GM19395 (cell line): ENCODE data around the gene SMPD2.
"Not testable (repeated sequence)": the region's sequence is repeated elsewhere in the genome, so short reads cannot be mapped to it uniquely, and the experiment has no call there.

ENCODE experiments used
- ATAC-seq: cut with Tn5 transposase; IDR thresholded peaks from one replicate; pipeline ENCODE4 v1.9.1; 2021; ENCODE audit warnings: mild to moderate bottlenecking, moderate library complexity; ENCODE audit not compliant: unreplicated experiment

Gene SMPD2

GRCh38 chr6:109460161-109460829 is 19.8 kb downstream of the SMPD2 start:
- ATAC-seq: no peak

- not testable (repeated sequence) for ATAC-seq
Measured at GRCh38 chr6:109461205-109461604, 20.7 kb downstream of the SMPD2 start.

- ATAC-seq: no peak
Measured at GRCh38 chr6:109461733-109462526, 21.4 kb downstream of the SMPD2 start.

GRCh38 chr6:109465772-109466171 is 25.2 kb downstream of the SMPD2 start:
- no peak for ATAC-seq

GRCh38 chr6:109466212-109466923 is 25.8 kb downstream of the SMPD2 start:
- ATAC-seq: no peak

- ATAC-seq: no peak
Measured at GRCh38 chr6:109467696-109468095, 27.2 kb downstream of the SMPD2 start.

- no peak for ATAC-seq
Measured at GRCh38 chr6:109469591-109470189, 29.2 kb downstream of the SMPD2 start.

GRCh38 chr6:109471105-109471810 is 30.7 kb downstream of the SMPD2 start:
- no peak for ATAC-seq

- peak; percentile 63 for ATAC-seq
Measured at GRCh38 chr6:109472132-109472995, 31.8 kb downstream of the SMPD2 start.

GRCh38 chr6:109473120-109473519 is 32.6 kb downstream of the SMPD2 start:
- ATAC-seq: no peak

- ATAC-seq: no peak
Measured at GRCh38 chr6:109474995-109475394, 34.5 kb downstream of the SMPD2 start.

- no peak for ATAC-seq
Measured at GRCh38 chr6:109475625-109476024, 35.1 kb downstream of the SMPD2 start.

- no peak for ATAC-seq
Measured at GRCh38 chr6:109477184-109477583, 36.7 kb downstream of the SMPD2 start.

GRCh38 chr6:109477725-109478124 is 37.2 kb downstream of the SMPD2 start:
- peak; percentile 65 for ATAC-seq

GRCh38 chr6:109478222-109478805 is 37.8 kb downstream of the SMPD2 start:
- ATAC-seq: no peak

- ATAC-seq: no peak
Measured at GRCh38 chr6:109478841-109479624, 38.5 kb downstream of the SMPD2 start.

- no peak for ATAC-seq
Measured at GRCh38 chr6:109480993-109481480, 40.5 kb downstream of the SMPD2 start.
